HepG2 (cell line): Measurements from ENCODE around the gene SLC26A4. TPM values are rescaled to one million over a fixed set of nuclear protein-coding genes. Genes with fewer than 3 reads are reported as not detected.
A peak's percentile ranks its signal among the peaks of the same experiment; 100 is the strongest.

Experiments used
- ATAC-seq: fragments of 200-7000 bp; cut with Tn5 transposase; 3 replicates; pipeline ENCODE4 v1.9.1; 2020; ENCODE audit warnings: mild to moderate bottlenecking, moderate library complexity
- BruUV-seq: library from RNA; stranded (reverse); fragments of 400-500 nt; replicated peaks from 2 replicates; lab custom pipeline; 2021; lab: Mats Ljungman, UMichigan
- CTCF ChIA-PET: fragments of 300-600 bp; formaldehyde crosslinking; extraction: SDS; loops from one replicate; lab custom pipeline; 2021; ENCODE audit warnings: low total read pairs, inconsistent platforms, low intra/inter-chr PET ratio; lab: Yijun Ruan, JAX
- POLR2A ChIA-PET: fragments of 350-600 bp; sonication (Branson Sonifier 250); formaldehyde crosslinking; loops from one replicate; lab custom pipeline; 2020; ENCODE audit warnings: antibody characterized with exemption, inconsistent platforms; lab: Yijun Ruan, JAX
- DNase-seq: peaks from one replicate; pipeline ENCODE4 v3.0.0-alpha.2; 2015; ENCODE audit warnings: low spot score
- FAIRE-seq: peaks from 3 replicates; lab custom pipeline; 2011; peaks lifted over from hg19 to GRCh38; lab: Jason Lieb, UNC
- H2AFZ ChIP-seq: one replicate; pipeline ENCODE4 v1.6.1; 2011; ENCODE audit warnings: low read length, inconsistent platforms
- H3K27ac ChIP-seq: fragments of 300-600 bp; 3 replicates; pipeline ENCODE4 v1.8.0; 2011; ENCODE audit warnings: mixed run types, mild to moderate bottlenecking, mixed read lengths, low read length, inconsistent platforms; ENCODE audit not compliant: insufficient read depth; ENCODE audit errors: extremely low read length
- H3K27me3 ChIP-seq, 2 experiments: fragments of 200-600 bp in 1 of 2; 2 replicates in 1 of 2; 3 replicates in 1 of 2; pipeline versions ENCODE4 v1.6.0 to v1.8.0; 2011; ENCODE audit warnings: low read length in 2 of 2, mild to moderate bottlenecking in 2 of 2, moderate library complexity in 2 of 2, inconsistent platforms in 1 of 2; ENCODE audit not compliant: insufficient read depth in 2 of 2, control insufficient read depth in 1 of 2
- H3K36me3 ChIP-seq, 2 experiments: fragments of 200-600 bp in 1 of 2; replicated peaks in 1 of 2; 2 replicates in 1 of 2; 3 replicates in 1 of 2; pipeline versions ENCODE4 v1.5.1 to v1.8.0; 2011; ENCODE audit warnings: low read length in 2 of 2, inconsistent platforms in 1 of 2; ENCODE audit not compliant: insufficient read depth in 2 of 2, control insufficient read depth in 1 of 2
- H3K4me1 ChIP-seq: 2 replicates; pipeline ENCODE4 v1.5.1; 2012; ENCODE audit warnings: low read length, inconsistent platforms; ENCODE audit not compliant: insufficient read depth
- H3K4me2 ChIP-seq: 2 replicates; pipeline ENCODE4 v1.6.0; 2011; ENCODE audit warnings: low read depth, low read length, inconsistent platforms
- H3K4me3 ChIP-seq, 3 experiments: fragments of 200-600 bp in 1 of 3; sonication (generic), shearing (Covaris generic) in 1 of 3; replicated peaks in 1 of 3; 2 replicates each; pipeline ENCODE4 v1.5.1; 2011 to 2016; ENCODE audit warnings: low read length in 3 of 3, inconsistent platforms in 2 of 3, low read depth in 2 of 3, mild to moderate bottlenecking in 2 of 3, control low read depth in 1 of 3, mixed read lengths in 1 of 3; ENCODE audit not compliant: insufficient read depth in 1 of 3
- H3K79me2 ChIP-seq: one replicate; pipeline ENCODE4 v1.6.1; 2011; ENCODE audit warnings: low read length, inconsistent platforms; ENCODE audit not compliant: insufficient read depth
- H3K9ac ChIP-seq: 2 replicates; pipeline ENCODE4 v1.6.0; 2011; ENCODE audit warnings: mild to moderate bottlenecking, low read depth, low read length, inconsistent platforms; ENCODE audit not compliant: insufficient read depth
- H3K9me3 ChIP-seq: 2 replicates; pipeline ENCODE4 v1.5.1; 2012; ENCODE audit warnings: mild to moderate bottlenecking, low read length
- H4K20me1 ChIP-seq: 2 replicates; pipeline ENCODE4 v1.6.0; 2011; ENCODE audit warnings: inconsistent platforms, mild to moderate bottlenecking, low read length, moderate library complexity; ENCODE audit not compliant: insufficient read depth
- AKAP8 ChIP-seq: sonication (generic); formaldehyde crosslinking; IDR thresholded peaks from 2 replicates; pipeline ENCODE4 v1.5.1; 2020; ENCODE audit warnings: mild to moderate bottlenecking, missing genetic modification reagents
- ARHGAP35 ChIP-seq: sonication (generic); formaldehyde crosslinking; IDR thresholded peaks from 2 replicates; pipeline ENCODE4 v1.9.0; 2022; ENCODE audit warnings: mild to moderate bottlenecking, inconsistent platforms, moderate library complexity, missing genetic modification reagents, borderline replicate concordance
- BCL3 ChIP-seq: sonication (generic); formaldehyde crosslinking; IDR thresholded peaks from 2 replicates; pipeline ENCODE4 v1.5.1; 2020; ENCODE audit warnings: mild to moderate bottlenecking, missing genetic modification reagents, moderate library complexity
- DMAP1 ChIP-seq: IDR thresholded peaks from 2 replicates; pipeline ENCODE4 v1.6.1; 2016
- KDM6A ChIP-seq: IDR thresholded peaks from 2 replicates; pipeline ENCODE4 v1.6.1; 2016; ENCODE audit warnings: low read depth
- ONECUT2 ChIP-seq: sonication (generic); formaldehyde crosslinking; IDR thresholded peaks from 2 replicates; pipeline ENCODE4 v1.4.0; 2020; ENCODE audit warnings: missing genetic modification reagents
- SMAD9 ChIP-seq: sonication (generic); formaldehyde crosslinking; IDR thresholded peaks from 2 replicates; pipeline ENCODE4 v1.5.1; 2020; ENCODE audit warnings: mild to moderate bottlenecking, missing genetic modification reagents
- TEAD3 ChIP-seq: optimal IDR thresholded peaks from 2 replicates; pipeline ENCODE3; 2016; ENCODE audit warnings: borderline replicate concordance
- UBTF ChIP-seq: sonication (generic); formaldehyde crosslinking; IDR thresholded peaks from 2 replicates; pipeline ENCODE4 v1.4.0; 2020; ENCODE audit warnings: mild to moderate bottlenecking, missing genetic modification reagents
- ZNF230 ChIP-seq: sonication (generic); formaldehyde crosslinking; IDR thresholded peaks from 2 replicates; pipeline ENCODE4 v1.4.0; 2020; ENCODE audit warnings: mild to moderate bottlenecking, missing genetic modification reagents
- ZNF44 ChIP-seq: sonication (generic); formaldehyde crosslinking; IDR thresholded peaks from 2 replicates; pipeline ENCODE4 v1.5.1; 2020; ENCODE audit warnings: mild to moderate bottlenecking, missing genetic modification reagents
- ZXDC ChIP-seq: sonication (generic); formaldehyde crosslinking; IDR thresholded peaks from 2 replicates; pipeline ENCODE4 v1.5.0; 2020; ENCODE audit warnings: mild to moderate bottlenecking, missing genetic modification reagents
- WGBS: methylation state at CpG from one replicate; pipeline ENCODE4 v1.1.6; 2017; ENCODE audit warnings: low lambda C conversion rate; 5-methylcytosine and 5-hydroxymethylcytosine counted together
- in situ Hi-C: cut with HindIII; loops from 2 replicates; pipeline ENCODE4 v1.10.0; 2017; ENCODE audit warnings: low pct_unique_long_range_greater_than_20kb; ENCODE audit not compliant: extremely low pct_ligation_motif_present
- intact Hi-C: fragments of 100-400 bp; cut with micrococcal nuclease; formaldehyde crosslinking; loops from one replicate; pipeline ENCODE4 v1.10.0; 2022; ENCODE audit not compliant: unreplicated experiment
- polyA plus RNA-seq, 8 experiments: library from polyadenylated mRNA; depleted of rRNA in 3 of 8; stranded (reverse) in 7 of 8; unstranded in 1 of 8; fragments of >200 nt; fragmentation: Illumina TruSeq in 4 of 8; extraction: Trizol in 4 of 8; gene quantifications; 2 replicates each; pipeline versions ENCODE4 v1.2.1 to v1.2.3, GENCODE V29; 2011 to 2016; ENCODE audit warnings: low read depth in 4 of 8, missing spikeins in 1 of 8, mixed read lengths in 1 of 8; ENCODE audit not compliant: insufficient read depth in 1 of 8
- total RNA-seq, 5 experiments: library from RNA; depleted of rRNA; stranded (reverse); fragments of >200 nt; fragmentation: Illumina TruSeq; extraction: Trizol; gene quantifications; 2 replicates each; pipeline ENCODE4 v1.2.3, GENCODE V29; 2016; ENCODE audit warnings: low read depth in 1 of 5
- TF ChIP-seq, protein P1 (sequence below): sonication (generic); formaldehyde crosslinking; IDR thresholded peaks from 2 replicates; pipeline ENCODE4 v1.4.0; 2020; ENCODE audit warnings: low read depth, mild to moderate bottlenecking, missing genetic modification reagents

The SLC26A4 gene
- total and polyA plus RNA-seq, 2 of the 13 experiments (the other 11 are each of a cell fraction or from before 2014, with no cell fraction given), result 0.08 to 0.11 TPM

- peak overlapping the region; percentile 98 for H3K27ac ChIP-seq
- peak overlapping the region; percentile 94 for H3K4me2 ChIP-seq
- ATAC-seq (peak; percentile 68), DNase-seq (no peak), FAIRE-seq (peak; percentile 15)
- no peaks in the 10 kb centered on the region for H3K9me3 ChIP-seq
- no TSS peak for BruUV-seq
- H2AFZ ChIP-seq, result peak overlapping the region; percentile 78
- no peaks in the 10 kb centered on the region for H3K36me3 ChIP-seq
- in situ Hi-C loops, result loop anchor here (5.0 to 25.0 kb wide), 2 partner anchors 129 to 369 kb away; no protein-coding TSS in a partner anchor
- no peaks in the 10 kb centered on the region; a peak in 1 of 5 replicates for H3K27me3 ChIP-seq
- peaks cover 40% of the 10 kb centered on the region for H3K79me2 ChIP-seq
- POLR2A ChIA-PET, result interaction anchor here (0.8 to 3.0 kb wide), 21 partner anchors 13 to 574 kb away, joined by 3 to 30 read pairs (median 4); partner anchors contain the start of genes BCAP29, COG5, DLD and DUS4L
- peaks cover 17% of the 10 kb centered on the region for H4K20me1 ChIP-seq
- H3K4me3 ChIP-seq, result peak overlapping the region; percentile 86 to 92 (median 87)
- intact Hi-C loops, result loop anchor here (1.0 to 10.0 kb wide), 5 partner anchors 36 to 402 kb away; no protein-coding TSS in a partner anchor
- 12% methylated on average over 29 of the region's 29 CpGs for WGBS
- CTCF ChIA-PET, result interaction anchor here (1.7 to 2.4 kb wide), 2 partner anchors 132 to 137 kb away, joined by 20 to 30 read pairs; no protein-coding TSS in a partner anchor
- H3K9ac ChIP-seq, result peak overlapping the region; percentile 92
- peaks cover 37% of the 10 kb centered on the region for H3K4me1 ChIP-seq
- TF ChIP-seq SMAD9 (CRISPR knock-in tag), result 0 out of 2 replicates have a peak, but pooled peaks have one; percentile 40
- TF ChIP-seq ARHGAP35 (CRISPR knock-in tag), result no peak
- TF ChIP-seq KDM6A (CRISPR knock-in tag), result 0 out of 2 replicates have a peak, but pooled peaks have one; percentile 43
- TF ChIP-seq ZNF44, result 0 out of 2 replicates have a peak, but pooled peaks have one; percentile 61
- TF ChIP-seq AKAP8 (CRISPR knock-in tag), result 0 out of 2 replicates have a peak, but pooled peaks have one; percentile 19
- TF ChIP-seq, protein P1, sequence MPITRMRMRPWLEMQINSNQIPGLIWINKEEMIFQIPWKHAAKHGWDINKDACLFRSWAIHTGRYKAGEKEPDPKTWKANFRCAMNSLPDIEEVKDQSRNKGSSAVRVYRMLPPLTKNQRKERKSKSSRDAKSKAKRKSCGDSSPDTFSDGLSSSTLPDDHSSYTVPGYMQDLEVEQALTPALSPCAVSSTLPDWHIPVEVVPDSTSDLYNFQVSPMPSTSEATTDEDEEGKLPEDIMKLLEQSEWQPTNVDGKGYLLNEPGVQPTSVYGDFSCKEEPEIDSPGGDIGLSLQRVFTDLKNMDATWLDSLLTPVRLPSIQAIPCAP (CRISPR knock-in tag), result 0 out of 2 replicates have a peak, but pooled peaks have one; percentile 34
- TF ChIP-seq DMAP1, result no peak
- TF ChIP-seq UBTF (CRISPR knock-in tag), result peak; percentile 72
- TF ChIP-seq ZXDC (CRISPR knock-in tag), result no peak
- TF ChIP-seq ONECUT2 (CRISPR knock-in tag), result no peak
- 0 out of 2 replicates have a peak, but pooled peaks have one; percentile 13 for TF ChIP-seq BCL3 (CRISPR knock-in tag)
- TF ChIP-seq TEAD3 (CRISPR knock-in tag), result no peak
- peak; percentile 25; the same call in 1 of the 2 replicates for TF ChIP-seq ZNF230 (CRISPR knock-in tag)
Observed at GRCh38 chr7:107742678-107743566, 82.3 kb downstream of the SLC26A4 start.
